Measurements from ENCODE around the gene PTDSS2. TPM values are rescaled to one million over a fixed set of nuclear protein-coding genes. Genes with fewer than 3 reads are reported as not detected.

PTDSS2 gene
- total and polyA plus RNA-seq, 2 of the 13 experiments (the other 11 are each of a cell fraction or from before 2014, with no cell fraction given) = 21.7 to 26.4 TPM

DNA sequence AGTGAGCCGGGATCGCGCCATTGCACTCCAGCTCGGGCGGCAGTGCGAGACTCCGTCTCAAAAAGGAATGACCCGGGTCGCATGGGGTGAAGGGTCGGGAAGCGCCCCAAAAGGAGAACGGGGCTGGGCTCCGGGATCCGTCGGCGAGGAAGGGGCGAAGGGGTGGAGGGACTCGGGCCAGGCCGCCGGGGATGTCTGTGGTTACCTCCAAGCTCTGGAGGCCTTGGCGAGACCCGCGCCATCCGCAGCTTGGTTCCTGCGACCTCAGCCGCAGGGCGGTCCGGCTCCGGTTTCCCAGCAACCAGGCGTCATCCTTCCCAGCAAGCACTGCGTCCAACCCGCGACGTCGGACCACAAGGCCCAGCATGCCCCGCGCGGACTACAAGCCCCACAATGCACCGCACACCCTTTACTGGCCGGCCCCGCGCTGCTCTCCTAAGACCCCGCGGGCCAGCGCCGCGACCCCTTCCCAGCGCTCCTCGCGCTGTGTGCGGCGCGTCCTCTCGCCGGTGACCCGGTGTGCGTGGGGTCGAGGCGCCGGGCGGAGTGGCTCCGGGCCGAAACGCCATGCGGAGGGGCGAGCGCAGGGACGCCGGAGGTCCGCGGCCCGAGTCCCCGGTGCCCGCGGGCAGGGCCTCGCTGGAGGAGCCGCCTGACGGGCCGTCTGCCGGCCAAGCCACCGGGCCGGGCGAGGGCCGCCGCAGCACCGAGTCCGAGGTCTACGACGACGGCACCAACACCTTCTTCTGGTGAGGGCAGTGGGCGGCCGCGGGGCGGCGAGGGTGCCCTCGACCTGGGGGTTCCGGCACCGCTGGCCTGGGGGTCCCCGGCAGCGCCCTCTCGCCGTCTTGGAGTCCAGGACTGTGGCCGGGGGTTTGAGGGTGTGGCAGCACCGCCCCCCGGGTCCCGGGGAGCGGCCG lies at the start of gene PTDSS2 (continued):
- TF ChIP-seq, protein P1, sequence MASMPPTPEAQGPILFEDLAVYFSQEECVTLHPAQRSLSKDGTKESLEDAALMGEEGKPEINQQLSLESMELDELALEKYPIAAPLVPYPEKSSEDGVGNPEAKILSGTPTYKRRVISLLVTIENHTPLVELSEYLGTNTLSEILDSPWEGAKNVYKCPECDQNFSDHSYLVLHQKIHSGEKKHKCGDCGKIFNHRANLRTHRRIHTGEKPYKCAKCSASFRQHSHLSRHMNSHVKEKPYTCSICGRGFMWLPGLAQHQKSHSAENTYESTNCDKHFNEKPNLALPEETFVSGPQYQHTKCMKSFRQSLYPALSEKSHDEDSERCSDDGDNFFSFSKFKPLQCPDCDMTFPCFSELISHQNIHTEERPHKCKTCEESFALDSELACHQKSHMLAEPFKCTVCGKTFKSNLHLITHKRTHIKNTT (CRISPR knock-in tag; IDR thresholded peaks at IDR 0.05) = peak; percentile 100
- TF ChIP-seq ZNF776 (CRISPR knock-in tag; IDR thresholded peaks at IDR 0.05) (0 out of 2 replicates have a peak, but pooled peaks have one; percentile 57), SAFB2 (CRISPR knock-in tag; IDR thresholded peaks at IDR 0.05; ENCODE audit: borderline replicate concordance, low read depth) (no peak; the same call in 1 of the 2 replicates), SATB2 (CRISPR knock-in tag; IDR thresholded peaks at IDR 0.05) (no peak), ZNF678 (CRISPR knock-in tag; IDR thresholded peaks at IDR 0.05) (no peak; the same call in 1 of the 2 replicates), ZKSCAN1 (IDR thresholded peaks at IDR 0.05; ENCODE audit: low read length) (no peak), PRPF4 (IDR thresholded peaks at IDR 0.05; ENCODE audit: low read depth, low read length, poor library complexity, severe bottlenecking) (no peak), HDAC1 (CRISPR knock-in tag; IDR thresholded peaks at IDR 0.05) (peak; percentile 81), RFX3 (CRISPR knock-in tag; IDR thresholded peaks at IDR 0.05) (peak; percentile 79), TGIF2 (CRISPR knock-in tag; IDR thresholded peaks at IDR 0.05) (peak; percentile 50; the same call in 1 of the 2 replicates), U2AF1 (optimal IDR thresholded peaks at IDR 0.05; ENCODE audit: low read depth, low read length) (no peak), FLYWCH1 (CRISPR knock-in tag; IDR thresholded peaks at IDR 0.05) (no peak), TP53 (CRISPR knock-in tag; conservative IDR thresholded peaks at IDR 0.05) (peak; percentile 46; the same call in 1 of the 2 replicates)
- TF ChIP-seq, protein P2, sequence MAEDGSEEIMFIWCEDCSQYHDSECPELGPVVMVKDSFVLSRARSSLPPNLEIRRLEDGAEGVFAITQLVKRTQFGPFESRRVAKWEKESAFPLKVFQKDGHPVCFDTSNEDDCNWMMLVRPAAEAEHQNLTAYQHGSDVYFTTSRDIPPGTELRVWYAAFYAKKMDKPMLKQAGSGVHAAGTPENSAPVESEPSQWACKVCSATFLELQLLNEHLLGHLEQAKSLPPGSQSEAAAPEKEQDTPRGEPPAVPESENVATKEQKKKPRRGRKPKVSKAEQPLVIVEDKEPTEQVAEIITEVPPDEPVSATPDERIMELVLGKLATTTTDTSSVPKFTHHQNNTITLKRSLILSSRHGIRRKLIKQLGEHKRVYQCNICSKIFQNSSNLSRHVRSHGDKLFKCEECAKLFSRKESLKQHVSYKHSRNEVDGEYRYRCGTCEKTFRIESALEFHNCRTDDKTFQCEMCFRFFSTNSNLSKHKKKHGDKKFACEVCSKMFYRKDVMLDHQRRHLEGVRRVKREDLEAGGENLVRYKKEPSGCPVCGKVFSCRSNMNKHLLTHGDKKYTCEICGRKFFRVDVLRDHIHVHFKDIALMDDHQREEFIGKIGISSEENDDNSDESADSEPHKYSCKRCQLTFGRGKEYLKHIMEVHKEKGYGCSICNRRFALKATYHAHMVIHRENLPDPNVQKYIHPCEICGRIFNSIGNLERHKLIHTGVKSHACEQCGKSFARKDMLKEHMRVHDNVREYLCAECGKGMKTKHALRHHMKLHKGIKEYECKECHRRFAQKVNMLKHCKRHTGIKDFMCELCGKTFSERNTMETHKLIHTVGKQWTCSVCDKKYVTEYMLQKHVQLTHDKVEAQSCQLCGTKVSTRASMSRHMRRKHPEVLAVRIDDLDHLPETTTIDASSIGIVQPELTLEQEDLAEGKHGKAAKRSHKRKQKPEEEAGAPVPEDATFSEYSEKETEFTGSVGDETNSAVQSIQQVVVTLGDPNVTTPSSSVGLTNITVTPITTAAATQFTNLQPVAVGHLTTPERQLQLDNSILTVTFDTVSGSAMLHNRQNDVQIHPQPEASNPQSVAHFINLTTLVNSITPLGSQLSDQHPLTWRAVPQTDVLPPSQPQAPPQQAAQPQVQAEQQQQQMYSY (CRISPR knock-in tag; IDR thresholded peaks at IDR 0.05) = peak; percentile 88
- TF ChIP-seq, protein P3, sequence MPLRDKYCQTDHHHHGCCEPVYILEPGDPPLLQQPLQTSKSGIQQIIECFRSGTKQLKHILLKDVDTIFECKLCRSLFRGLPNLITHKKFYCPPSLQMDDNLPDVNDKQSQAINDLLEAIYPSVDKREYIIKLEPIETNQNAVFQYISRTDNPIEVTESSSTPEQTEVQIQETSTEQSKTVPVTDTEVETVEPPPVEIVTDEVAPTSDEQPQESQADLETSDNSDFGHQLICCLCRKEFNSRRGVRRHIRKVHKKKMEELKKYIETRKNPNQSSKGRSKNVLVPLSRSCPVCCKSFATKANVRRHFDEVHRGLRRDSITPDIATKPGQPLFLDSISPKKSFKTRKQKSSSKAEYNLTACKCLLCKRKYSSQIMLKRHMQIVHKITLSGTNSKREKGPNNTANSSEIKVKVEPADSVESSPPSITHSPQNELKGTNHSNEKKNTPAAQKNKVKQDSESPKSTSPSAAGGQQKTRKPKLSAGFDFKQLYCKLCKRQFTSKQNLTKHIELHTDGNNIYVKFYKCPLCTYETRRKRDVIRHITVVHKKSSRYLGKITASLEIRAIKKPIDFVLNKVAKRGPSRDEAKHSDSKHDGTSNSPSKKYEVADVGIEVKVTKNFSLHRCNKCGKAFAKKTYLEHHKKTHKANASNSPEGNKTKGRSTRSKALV (CRISPR knock-in tag; IDR thresholded peaks at IDR 0.05) = no peak
- TF ChIP-seq, protein P4, sequence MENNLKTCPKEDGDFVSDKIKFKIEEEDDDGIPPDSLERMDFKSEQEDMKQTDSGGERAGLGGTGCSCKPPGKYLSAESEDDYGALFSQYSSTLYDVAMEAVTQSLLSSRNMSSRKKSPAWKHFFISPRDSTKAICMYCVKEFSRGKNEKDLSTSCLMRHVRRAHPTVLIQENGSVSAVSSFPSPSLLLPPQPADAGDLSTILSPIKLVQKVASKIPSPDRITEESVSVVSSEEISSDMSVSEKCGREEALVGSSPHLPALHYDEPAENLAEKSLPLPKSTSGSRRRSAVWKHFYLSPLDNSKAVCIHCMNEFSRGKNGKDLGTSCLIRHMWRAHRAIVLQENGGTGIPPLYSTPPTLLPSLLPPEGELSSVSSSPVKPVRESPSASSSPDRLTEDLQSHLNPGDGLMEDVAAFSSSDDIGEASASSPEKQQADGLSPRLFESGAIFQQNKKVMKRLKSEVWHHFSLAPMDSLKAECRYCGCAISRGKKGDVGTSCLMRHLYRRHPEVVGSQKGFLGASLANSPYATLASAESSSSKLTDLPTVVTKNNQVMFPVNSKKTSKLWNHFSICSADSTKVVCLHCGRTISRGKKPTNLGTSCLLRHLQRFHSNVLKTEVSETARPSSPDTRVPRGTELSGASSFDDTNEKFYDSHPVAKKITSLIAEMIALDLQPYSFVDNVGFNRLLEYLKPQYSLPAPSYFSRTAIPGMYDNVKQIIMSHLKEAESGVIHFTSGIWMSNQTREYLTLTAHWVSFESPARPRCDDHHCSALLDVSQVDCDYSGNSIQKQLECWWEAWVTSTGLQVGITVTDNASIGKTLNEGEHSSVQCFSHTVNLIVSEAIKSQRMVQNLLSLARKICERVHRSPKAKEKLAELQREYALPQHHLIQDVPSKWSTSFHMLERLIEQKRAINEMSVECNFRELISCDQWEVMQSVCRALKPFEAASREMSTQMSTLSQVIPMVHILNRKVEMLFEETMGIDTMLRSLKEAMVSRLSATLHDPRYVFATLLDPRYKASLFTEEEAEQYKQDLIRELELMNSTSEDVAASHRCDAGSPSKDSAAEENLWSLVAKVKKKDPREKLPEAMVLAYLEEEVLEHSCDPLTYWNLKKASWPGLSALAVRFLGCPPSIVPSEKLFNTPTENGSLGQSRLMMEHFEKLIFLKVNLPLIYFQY (CRISPR knock-in tag; IDR thresholded peaks at IDR 0.05; ENCODE audit: borderline replicate concordance) = 0 out of 2 replicates have a peak, but pooled peaks have one; percentile 53
- TF ChIP-seq, protein P5, sequence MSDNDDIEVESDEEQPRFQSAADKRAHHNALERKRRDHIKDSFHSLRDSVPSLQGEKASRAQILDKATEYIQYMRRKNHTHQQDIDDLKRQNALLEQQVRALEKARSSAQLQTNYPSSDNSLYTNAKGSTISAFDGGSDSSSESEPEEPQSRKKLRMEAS (IDR thresholded peaks at IDR 0.05) = peak; percentile 67
